Measurements from ENCODE around the gene INSL3. TPM values are rescaled to one million over a fixed set of nuclear protein-coding genes. Genes with fewer than 3 reads are reported as not detected.
A peak's percentile ranks its signal among the peaks of the same experiment; 100 is the strongest.

Gene INSL3, protein sequence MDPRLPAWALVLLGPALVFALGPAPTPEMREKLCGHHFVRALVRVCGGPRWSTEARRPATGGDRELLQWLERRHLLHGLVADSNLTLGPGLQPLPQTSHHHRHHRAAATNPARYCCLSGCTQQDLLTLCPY
- total RNA-seq = 1 to 10 TPM; 1.7 to 2.2 TPM

DNA sequence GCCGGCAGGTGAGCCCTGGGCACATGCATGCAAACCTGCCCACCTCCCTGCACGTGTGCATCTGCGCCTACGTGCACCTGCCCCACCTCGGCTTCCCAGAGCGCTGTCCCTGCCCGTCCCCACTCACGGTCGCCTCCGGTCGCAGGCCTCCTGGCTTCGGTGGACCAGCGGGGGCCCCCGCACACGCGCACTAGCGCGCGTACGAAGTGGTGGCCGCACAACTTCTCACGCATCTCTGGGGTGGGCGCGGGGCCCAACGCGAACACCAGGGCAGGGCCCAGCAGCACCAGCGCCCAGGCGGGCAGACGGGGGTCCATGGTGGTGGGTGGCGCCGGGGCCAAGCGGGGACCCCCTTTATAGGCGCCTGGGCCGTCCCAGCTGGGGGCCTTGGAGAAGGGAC is at the start of gene INSL3:
Gene INSL3, minus strand, starts transcription at position 330 of the 400 bp plus-strand sequence. Its CDS starts 13 bp downstream, at position 317.
- H3K4me1 Mint-ChIP-seq = no peaks in the 10 kb centered on the region
- CTCF ChIA-PET = interaction anchor here (1.2 to 1.4 kb wide), 2 partner anchors 13 to 28 kb away, joined by 3 read pairs; no protein-coding TSS in a partner anchor
- H3K27ac Mint-ChIP-seq = no peak within 1 kb of the TSS
- ATAC-seq = no peak
- H3K27me3 Mint-ChIP-seq = no peaks in the 10 kb centered on the region
- H3K4me3 Mint-ChIP-seq = no peak within 1 kb of the TSS
- peaks cover 7% of the 10 kb centered on the region for H3K36me3 Mint-ChIP-seq
- DNase-seq = no peak
- no peaks in the 10 kb centered on the region for H3K9me3 Mint-ChIP-seq (ENCODE audit: low read depth)

DNA sequence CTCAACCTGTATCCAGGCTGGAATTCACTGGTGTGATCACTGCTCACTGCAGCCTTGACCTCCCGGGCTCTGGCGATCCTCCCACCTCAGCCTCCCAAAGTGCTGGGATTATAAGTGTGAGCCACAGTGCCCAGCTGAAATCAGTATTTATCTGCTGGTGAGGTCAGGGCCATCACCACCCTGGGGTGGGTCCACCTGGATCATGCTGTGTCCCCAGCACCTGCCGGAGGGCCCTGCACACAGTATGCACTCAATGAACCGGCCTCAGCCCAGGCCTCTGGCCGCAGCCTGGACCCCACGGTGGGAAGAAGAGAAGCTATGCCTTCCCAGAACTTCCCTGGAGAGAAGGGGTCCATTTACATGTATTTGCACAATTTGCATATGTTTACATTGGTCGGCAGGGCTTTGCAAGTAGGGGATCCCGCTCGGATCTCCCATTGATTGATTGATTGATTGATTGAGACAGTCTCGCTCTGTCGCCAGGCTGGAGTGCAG is 47.8 kb upstream of the INSL3 start:
- Mint-ChIP-seq H3K36me3 (peaks cover 2% of the 10 kb centered on the region), H3K27me3 (no peaks in the 10 kb centered on the region), H3K4me1 (peaks cover 19% of the 10 kb centered on the region), H3K27ac (no peak overlapping the region), H3K9me3 (ENCODE audit: low read depth) (no peaks in the 10 kb centered on the region), H3K4me3 (no peak overlapping the region)
- CTCF ChIA-PET = interaction anchor here (5.0 kb wide), 1 partner anchor 62 kb away, joined by 55 read pairs; the partner anchor contains the start of gene CCDC124
- ATAC-seq (no peak), DNase-seq (no peak)

DNA sequence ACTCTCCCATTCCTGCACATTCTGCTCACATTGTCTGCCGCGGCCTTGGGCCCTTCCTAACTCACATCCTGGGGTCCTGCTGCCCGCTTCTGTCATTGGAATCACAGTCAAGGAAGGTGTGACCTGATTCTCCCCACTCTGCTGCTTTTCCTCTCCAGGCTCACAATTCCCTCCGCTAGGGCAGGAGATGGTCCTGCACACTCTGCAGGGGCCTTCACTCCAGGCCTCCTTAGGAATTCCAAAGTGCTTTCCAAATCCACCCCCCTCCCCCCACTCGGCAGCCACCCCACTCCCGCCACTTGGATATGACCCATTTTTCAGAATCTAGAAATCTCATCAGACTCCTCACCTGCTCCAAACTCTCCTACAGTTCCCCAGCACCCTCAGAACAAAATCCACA is 47.4 kb upstream of the INSL3 start:
- ATAC-seq = no peak
- CTCF ChIA-PET = no interaction called here

DNA sequence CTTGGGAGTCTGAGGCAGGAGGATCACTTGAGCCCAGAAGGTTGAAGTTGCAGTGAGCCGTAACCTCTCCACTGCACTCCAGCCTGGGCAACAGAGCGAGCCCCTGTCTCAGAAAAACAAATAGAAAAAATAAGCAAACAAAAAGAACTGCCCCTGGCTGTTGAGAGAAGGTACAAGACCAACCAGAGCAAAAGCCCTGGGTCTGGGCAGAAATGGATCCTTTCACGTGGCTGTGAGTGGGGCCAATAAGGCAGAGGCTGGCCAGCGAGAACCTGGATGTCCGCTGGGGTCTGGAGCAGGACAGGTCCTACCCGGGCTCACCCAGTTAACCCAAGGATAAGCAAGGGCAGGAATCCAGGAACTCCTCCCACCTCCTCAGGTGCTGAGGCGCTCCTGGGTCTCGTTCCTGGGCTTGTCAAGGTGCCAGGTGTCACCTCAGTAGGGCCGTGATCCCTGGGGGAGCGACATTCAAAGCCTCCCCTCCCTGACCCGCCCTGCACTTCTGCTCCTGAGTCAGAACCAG is 45.7 kb upstream of the INSL3 start:
- ATAC-seq = no peak
- H3K27ac Mint-ChIP-seq = no peak overlapping the region
- H3K9me3 Mint-ChIP-seq (ENCODE audit: low read depth) = no peaks in the 10 kb centered on the region

More for the DNA sequence above, 47.4 kb upstream of the INSL3 start:
- Mint-ChIP-seq H3K4me3 (no peak overlapping the region), H3K27me3 (no peaks in the 10 kb centered on the region), H3K36me3 (peaks cover 3% of the 10 kb centered on the region), H3K27ac (no peak overlapping the region), H3K4me1 (peaks cover 16% of the 10 kb centered on the region), H3K9me3 (ENCODE audit: low read depth) (no peaks in the 10 kb centered on the region)
- DNase-seq = no peak

DNA sequence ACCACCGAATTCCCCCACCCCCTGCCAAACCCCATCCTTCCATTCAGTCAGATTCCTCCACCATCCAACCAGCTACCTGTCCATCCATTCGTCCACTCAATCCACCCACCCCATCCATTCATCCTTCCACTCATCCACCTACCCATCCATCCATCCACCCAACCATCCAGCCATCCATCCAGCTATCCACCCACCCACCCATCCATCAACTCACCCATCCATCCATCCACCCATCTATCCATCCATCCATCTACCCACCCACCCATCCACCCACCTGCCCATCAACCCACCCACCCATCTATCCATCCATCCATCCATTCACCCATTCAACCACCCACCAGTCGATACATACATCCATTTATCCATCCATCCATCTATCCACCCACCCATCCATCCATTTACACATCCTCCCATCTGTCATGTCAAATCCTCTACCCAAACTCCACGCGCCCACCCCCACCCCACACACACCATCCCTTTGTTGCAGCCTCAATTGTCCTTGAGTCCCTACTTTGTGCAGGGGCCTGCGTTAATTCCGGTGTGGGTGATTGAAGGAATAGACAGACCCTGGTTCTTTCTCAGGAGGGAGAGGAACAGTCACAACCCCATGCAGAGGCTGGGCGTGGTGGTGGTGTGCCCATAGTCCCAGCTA is 45.1 kb upstream of the INSL3 start:
- no peaks in the 10 kb centered on the region for H3K27me3 Mint-ChIP-seq
- no peak for ATAC-seq
- peaks cover 21% of the 10 kb centered on the region for H3K36me3 Mint-ChIP-seq
- CTCF ChIA-PET = interaction anchor here (5.1 kb wide), 1 partner anchor 66 kb away, joined by 23 read pairs; the partner anchor contains the start of gene CCDC124
- no peak for DNase-seq
- H3K4me3 Mint-ChIP-seq = no peak overlapping the region
- peaks cover 15% of the 10 kb centered on the region for H3K4me1 Mint-ChIP-seq
- no peaks in the 10 kb centered on the region for H3K9me3 Mint-ChIP-seq (ENCODE audit: low read depth)
- H3K27ac Mint-ChIP-seq = no peak overlapping the region

More for the DNA sequence above, 45.7 kb upstream of the INSL3 start:
- CTCF ChIA-PET = interaction anchor here (5.1 kb wide), 1 partner anchor 65 kb away, joined by 23 read pairs; the partner anchor contains the start of gene CCDC124
- H3K4me1 Mint-ChIP-seq = peaks cover 12% of the 10 kb centered on the region
- peaks cover 16% of the 10 kb centered on the region for H3K36me3 Mint-ChIP-seq
- H3K27me3 Mint-ChIP-seq = no peaks in the 10 kb centered on the region
- no peak for DNase-seq
- H3K4me3 Mint-ChIP-seq = no peak overlapping the region

DNA sequence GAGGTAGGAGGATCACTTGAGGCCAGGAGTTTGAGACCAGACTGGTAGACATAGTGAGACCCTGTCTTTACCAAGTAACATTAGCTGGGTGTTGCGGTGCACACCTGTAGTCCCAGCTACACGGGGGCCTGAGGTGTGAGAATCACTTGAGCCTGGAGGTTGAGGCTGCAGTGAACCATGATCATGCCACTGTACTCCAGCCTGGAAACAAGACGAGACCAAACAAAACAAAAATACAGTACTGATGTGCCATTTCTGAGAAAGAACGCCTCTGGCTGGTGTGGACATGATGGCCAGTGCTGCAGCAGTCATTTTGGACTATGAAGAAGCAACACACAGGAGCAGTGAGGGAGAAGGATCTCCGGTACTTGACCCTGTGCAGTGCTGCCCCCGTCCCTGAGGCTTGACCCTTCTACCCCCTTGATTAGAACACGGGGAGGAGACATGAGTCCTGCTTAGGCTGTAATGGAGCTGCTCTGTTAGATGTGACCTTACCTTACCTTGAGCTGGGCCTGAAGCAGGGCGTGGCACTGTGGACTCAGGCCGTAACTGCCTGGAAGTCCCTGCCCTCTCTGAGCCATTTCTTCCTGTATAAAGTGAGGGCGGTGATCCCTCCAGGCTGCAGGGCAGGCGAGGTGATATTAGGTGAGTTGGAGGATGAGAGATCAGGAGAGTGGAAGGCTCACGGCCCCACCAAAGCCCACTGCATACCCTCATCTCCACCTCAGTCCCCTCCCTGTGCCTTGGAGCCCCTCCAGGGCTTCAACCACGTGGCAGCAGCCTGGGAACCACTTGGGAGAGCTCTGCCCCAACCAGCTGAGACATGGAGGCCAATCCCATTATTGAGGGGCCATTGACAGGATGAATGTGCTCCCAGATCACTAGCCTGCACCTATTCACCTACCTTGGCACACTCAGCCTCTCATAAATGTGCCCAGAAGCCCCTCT is 44.3 kb upstream of the INSL3 start:
- Mint-ChIP-seq H3K27me3 (no peaks in the 10 kb centered on the region), H3K4me3 (no peak overlapping the region), H3K9me3 (ENCODE audit: low read depth) (no peaks in the 10 kb centered on the region), H3K4me1 (peaks cover 19% of the 10 kb centered on the region), H3K27ac (peak overlapping the region; percentile 45), H3K36me3 (peaks cover 29% of the 10 kb centered on the region)
- ATAC-seq (no peak), DNase-seq (no peak)
- CTCF ChIA-PET = interaction anchor here (1.1 to 5.1 kb wide), 3 partner anchors 10 to 369 kb away, joined by 3 to 23 read pairs (median 4); partner anchors contain the start of gene CCDC124

DNA sequence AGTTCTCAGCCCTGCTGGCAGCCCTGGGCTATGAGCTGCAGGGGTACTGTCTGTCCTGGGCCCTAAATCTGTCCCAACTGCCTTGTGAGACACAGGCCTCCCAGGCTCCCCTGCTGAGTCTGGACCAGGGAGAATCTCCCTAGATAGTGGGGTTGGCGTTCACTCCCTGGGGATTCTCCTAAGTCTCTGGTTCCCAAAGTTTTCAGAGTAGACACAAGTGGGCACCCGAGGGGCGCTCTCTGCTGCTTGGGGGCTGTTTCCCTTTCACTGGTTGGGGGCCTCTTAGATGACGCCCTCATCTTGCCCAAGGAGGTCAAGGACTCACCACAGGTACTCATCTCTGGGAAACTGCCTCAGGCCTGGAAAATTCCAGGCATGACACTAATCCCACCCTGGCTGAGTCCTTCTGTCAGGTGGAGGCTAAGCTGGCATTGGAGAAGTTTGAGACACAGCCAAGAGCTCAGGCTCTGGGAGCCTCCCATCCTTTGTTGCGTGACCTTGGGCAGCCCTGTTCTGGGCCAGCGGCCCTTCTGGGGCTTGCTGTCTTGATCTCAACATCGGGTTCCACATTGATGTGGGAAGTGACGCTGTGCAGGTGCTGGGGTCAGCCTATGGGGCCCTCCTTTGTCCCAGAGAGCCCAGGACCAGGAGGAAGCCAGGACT is 42.3 kb upstream of the INSL3 start:
- Mint-ChIP-seq H3K27me3 (no peaks in the 10 kb centered on the region), H3K4me1 (peaks cover 31% of the 10 kb centered on the region), H3K27ac (no peak overlapping the region), H3K9me3 (ENCODE audit: low read depth) (no peaks in the 10 kb centered on the region), H3K36me3 (peaks cover 40% of the 10 kb centered on the region), H3K4me3 (no peak overlapping the region)
- CTCF ChIA-PET = interaction anchor here (0.8 to 5.1 kb wide), 3 partner anchors 8 to 134 kb away, joined by 3 to 23 read pairs (median 3); partner anchors contain the start of genes CCDC124 and SLC5A5
- ATAC-seq = no peak
- no peak for DNase-seq

DNA sequence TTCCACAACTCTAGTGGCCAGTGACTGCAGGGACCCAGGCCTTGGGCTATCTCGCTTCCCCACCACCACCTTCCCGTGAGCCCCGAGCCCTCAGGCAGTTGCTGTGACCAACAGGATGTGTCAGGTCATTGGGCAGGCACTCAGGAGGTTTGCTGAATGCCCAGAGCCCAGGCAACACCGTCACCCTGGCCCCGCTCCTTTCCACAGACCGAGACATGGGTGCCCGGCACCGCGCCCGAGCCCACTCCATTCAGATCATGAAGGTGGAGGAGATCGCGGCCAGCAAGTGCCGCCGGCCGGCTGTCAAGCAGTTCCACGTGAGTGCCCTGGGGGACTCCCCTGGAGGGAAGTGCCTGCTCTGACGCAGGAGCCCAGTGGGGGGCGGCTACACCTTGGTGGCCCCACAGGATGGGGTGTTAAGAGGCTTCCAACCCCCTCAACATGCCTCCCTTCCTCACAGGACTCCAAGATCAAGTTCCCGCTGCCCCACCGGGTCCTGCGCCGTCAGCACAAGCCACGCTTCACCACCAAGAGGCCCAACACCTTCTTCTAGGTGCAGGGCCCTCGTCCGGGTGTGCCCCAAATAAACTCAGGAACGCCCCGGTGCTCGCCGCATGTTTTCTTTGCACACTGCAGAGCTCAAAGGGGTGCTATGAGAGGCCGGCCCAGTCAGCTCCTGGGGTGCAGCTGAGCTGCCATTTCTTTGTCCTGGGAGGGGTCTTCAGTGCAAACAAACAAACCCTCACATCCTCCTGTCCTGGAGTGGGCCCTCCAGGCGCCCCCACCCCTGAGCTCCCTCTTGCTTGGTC is 41.6 kb upstream of the INSL3 start:
- CTCF ChIA-PET = interaction anchor here (0.8 to 9.5 kb wide), 4 partner anchors 9 to 135 kb away, joined by 3 to 361 read pairs (median 13); partner anchors contain the start of genes CCDC124 and SLC5A5
- Mint-ChIP-seq H3K9me3 (ENCODE audit: low read depth) (no peaks in the 10 kb centered on the region), H3K36me3 (peaks cover 40% of the 10 kb centered on the region), H3K4me1 (peaks cover 31% of the 10 kb centered on the region), H3K27ac (peak overlapping the region; percentile 8), H3K4me3 (peak overlapping the region; percentile 11), H3K27me3 (no peaks in the 10 kb centered on the region)
- no peak for DNase-seq
- ATAC-seq = no peak

DNA sequence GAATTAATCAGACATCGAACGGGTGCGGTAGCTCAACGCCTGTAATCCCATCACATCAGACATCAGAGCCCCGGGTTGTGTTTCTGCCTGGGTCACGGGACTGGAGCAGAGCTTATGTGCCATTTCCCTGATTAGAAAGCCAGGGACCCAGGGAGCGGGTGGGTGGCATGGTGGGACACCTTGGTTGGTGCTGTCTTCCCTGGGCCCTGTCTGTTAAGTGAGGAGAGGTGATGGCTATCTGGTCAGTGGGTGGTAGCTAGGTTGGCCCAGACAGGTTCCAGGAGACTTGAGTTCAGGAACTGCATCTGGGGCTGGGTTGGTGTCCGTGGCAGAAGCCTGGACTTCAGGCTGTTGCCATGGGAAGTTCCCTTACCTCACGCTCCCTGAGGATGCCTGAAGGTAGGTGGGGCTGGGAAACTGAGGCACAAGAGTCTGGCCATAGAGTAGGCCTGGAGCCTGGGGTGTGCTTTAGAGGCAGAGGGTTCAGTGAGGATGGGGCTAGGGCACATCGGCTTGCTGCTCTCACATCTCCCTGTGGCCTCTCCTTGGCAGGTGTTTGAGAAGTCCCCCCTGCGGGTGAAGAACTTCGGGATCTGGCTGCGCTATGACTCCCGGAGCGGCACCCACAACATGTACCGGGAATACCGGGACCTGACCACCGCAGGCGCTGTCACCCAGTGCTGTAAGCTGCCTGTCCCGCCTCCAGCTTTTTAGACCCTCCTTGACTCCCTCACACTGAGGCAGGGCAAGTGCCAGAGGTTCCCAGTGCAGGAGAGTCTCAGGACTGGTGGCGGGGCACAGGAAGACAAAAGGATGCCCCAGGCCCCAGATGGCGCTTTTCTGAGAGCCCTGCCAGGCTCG is 40.5 kb upstream of the INSL3 start:
- Mint-ChIP-seq H3K4me1 (peaks cover 31% of the 10 kb centered on the region), H3K4me3 (peak overlapping the region; percentile 94), H3K27me3 (no peaks in the 10 kb centered on the region), H3K36me3 (peaks cover 40% of the 10 kb centered on the region), H3K9me3 (ENCODE audit: low read depth) (no peaks in the 10 kb centered on the region), H3K27ac (peak overlapping the region; percentile 93)
- CTCF ChIA-PET = interaction anchor here (0.9 to 9.5 kb wide), 3 partner anchors 10 to 71 kb away, joined by 3 to 361 read pairs (median 34); partner anchors contain the start of genes CCDC124 and SLC5A5
- ATAC-seq (no peak), DNase-seq (peak; percentile 39)

DNA sequence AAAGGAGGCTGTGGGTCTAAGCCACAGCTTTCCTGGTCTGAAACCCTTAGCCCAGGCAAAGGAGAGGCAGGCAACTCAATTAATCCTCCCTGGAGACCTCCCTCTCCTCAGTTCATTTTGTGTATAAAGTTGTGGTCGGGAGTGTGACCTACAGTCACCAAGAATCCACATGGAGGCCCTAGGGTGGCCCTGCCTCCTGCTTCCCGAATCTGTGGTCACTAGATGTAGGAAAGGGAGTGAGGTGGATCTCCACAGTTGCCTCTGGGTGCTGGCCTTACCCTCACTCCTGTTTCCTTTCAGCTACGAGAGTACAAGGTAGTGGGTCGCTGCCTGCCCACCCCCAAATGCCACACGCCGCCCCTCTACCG is 39.7 kb upstream of the INSL3 start:
- peak overlapping the region; percentile 93 for H3K27ac Mint-ChIP-seq
- peaks cover 40% of the 10 kb centered on the region for H3K36me3 Mint-ChIP-seq
- no peaks in the 10 kb centered on the region for H3K27me3 Mint-ChIP-seq
- no peak for ATAC-seq
- DNase-seq = no peak
- H3K9me3 Mint-ChIP-seq (ENCODE audit: low read depth) = no peaks in the 10 kb centered on the region
- peaks cover 31% of the 10 kb centered on the region for H3K4me1 Mint-ChIP-seq
- CTCF ChIA-PET = interaction anchor here (0.9 to 9.5 kb wide), 5 partner anchors 11 to 137 kb away, joined by 3 to 361 read pairs (median 34); partner anchors contain the start of genes CCDC124, JAK3 and SLC5A5
- H3K4me3 Mint-ChIP-seq = peak overlapping the region; percentile 94

Measured in activated CD8-positive, alpha-beta memory T cell treated with anti-CD3 and anti-CD28 coated beads, Interleukin-2, amount 10 ng/mL, durations not matched to agents 7 days and 5 days (primary cell).